HEK293 (cell line): Measurements from ENCODE around the gene DOK3.

Experiments
- ZBTB11 ChIP-seq: fragments of 450-650 bp; formaldehyde crosslinking; conservative IDR thresholded peaks from 2 replicates; pipeline ENCODE4 v1.5.1; 2016; ENCODE audit warnings: low read depth, missing biosample characterization, missing genetic modification characterization
- ZFP37 ChIP-seq: fragments of 450-650 bp; formaldehyde crosslinking; IDR thresholded peaks from 2 replicates; pipeline ENCODE4 v1.5.1; 2016; ENCODE audit warnings: missing biosample characterization, missing genetic modification characterization
- ZNF555 ChIP-seq: fragments of 450-650 bp; formaldehyde crosslinking; conservative IDR thresholded peaks from 2 replicates; pipeline ENCODE4 v1.5.1; 2017; ENCODE audit warnings: missing biosample characterization, mild to moderate bottlenecking, missing genetic modification characterization, inconsistent platforms
- TF ChIP-seq, protein P1 (sequence below): fragments of 450-650 bp; formaldehyde crosslinking; IDR thresholded peaks from 2 replicates; pipeline ENCODE4 v1.5.1; 2016; ENCODE audit warnings: missing biosample characterization, missing genetic modification characterization
- TF ChIP-seq, protein P2 (sequence below): fragments of 450-650 bp; formaldehyde crosslinking; IDR thresholded peaks from 2 replicates; pipeline ENCODE4 v1.5.1; 2016; ENCODE audit warnings: missing biosample characterization, missing genetic modification characterization
- TF ChIP-seq, protein P3 (sequence below): fragments of 450-650 bp; formaldehyde crosslinking; IDR thresholded peaks from 2 replicates; pipeline ENCODE4 v1.5.1; 2016; ENCODE audit warnings: missing biosample characterization, missing genetic modification characterization, low read depth

DNA sequence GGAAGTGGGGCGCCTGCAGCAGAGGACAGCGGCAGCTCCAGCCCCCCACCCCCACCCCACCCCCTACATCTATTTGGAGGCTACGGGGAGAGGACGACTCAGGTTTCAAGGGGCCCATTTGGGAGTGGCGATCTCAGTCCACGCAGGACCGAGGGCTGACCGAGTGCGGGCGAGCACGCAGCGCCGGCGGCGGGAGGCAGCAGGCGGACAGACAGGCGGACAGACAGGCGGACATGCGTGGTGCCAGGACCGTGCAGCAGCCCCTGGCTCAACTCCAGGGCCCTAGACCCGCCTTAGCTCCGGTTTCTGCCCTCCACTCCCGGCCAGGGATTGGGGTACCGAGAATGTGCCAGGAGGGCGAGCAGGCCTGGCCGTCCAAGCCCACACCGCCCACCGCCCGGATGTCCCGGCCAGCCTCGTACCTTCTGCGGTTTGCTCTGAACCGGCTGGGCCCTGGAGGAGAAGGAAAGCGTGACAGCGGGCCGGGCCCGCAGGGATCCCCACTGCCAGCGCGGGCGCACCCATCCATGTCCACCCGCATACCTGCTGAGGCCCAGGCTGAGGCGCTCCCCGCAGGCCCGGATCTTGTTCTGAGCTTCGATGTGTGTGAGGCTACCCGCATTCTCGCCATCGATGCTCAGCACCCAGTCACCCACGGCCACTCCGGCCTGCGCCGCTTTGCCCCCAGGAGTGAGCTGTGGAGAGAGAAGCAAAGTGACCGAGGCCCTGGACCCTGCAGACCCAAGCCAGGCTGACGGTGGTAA, 17.5 kb downstream of the DOK3 start:
- TF ChIP-seq, protein P1, sequence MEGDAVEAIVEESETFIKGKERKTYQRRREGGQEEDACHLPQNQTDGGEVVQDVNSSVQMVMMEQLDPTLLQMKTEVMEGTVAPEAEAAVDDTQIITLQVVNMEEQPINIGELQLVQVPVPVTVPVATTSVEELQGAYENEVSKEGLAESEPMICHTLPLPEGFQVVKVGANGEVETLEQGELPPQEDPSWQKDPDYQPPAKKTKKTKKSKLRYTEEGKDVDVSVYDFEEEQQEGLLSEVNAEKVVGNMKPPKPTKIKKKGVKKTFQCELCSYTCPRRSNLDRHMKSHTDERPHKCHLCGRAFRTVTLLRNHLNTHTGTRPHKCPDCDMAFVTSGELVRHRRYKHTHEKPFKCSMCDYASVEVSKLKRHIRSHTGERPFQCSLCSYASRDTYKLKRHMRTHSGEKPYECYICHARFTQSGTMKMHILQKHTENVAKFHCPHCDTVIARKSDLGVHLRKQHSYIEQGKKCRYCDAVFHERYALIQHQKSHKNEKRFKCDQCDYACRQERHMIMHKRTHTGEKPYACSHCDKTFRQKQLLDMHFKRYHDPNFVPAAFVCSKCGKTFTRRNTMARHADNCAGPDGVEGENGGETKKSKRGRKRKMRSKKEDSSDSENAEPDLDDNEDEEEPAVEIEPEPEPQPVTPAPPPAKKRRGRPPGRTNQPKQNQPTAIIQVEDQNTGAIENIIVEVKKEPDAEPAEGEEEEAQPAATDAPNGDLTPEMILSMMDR (tag by site-specific recombination), result no peak
- no peak for TF ChIP-seq ZNF555 (tag by site-specific recombination)
- no peak for TF ChIP-seq ZBTB11 (tag by site-specific recombination)
- TF ChIP-seq, protein P2, sequence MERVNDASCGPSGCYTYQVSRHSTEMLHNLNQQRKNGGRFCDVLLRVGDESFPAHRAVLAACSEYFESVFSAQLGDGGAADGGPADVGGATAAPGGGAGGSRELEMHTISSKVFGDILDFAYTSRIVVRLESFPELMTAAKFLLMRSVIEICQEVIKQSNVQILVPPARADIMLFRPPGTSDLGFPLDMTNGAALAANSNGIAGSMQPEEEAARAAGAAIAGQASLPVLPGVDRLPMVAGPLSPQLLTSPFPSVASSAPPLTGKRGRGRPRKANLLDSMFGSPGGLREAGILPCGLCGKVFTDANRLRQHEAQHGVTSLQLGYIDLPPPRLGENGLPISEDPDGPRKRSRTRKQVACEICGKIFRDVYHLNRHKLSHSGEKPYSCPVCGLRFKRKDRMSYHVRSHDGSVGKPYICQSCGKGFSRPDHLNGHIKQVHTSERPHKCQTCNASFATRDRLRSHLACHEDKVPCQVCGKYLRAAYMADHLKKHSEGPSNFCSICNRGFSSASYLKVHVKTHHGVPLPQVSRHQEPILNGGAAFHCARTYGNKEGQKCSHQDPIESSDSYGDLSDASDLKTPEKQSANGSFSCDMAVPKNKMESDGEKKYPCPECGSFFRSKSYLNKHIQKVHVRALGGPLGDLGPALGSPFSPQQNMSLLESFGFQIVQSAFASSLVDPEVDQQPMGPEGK (tag by site-specific recombination), result no peak
- no peak for TF ChIP-seq ZFP37 (tag by site-specific recombination)
- TF ChIP-seq, protein P3, sequence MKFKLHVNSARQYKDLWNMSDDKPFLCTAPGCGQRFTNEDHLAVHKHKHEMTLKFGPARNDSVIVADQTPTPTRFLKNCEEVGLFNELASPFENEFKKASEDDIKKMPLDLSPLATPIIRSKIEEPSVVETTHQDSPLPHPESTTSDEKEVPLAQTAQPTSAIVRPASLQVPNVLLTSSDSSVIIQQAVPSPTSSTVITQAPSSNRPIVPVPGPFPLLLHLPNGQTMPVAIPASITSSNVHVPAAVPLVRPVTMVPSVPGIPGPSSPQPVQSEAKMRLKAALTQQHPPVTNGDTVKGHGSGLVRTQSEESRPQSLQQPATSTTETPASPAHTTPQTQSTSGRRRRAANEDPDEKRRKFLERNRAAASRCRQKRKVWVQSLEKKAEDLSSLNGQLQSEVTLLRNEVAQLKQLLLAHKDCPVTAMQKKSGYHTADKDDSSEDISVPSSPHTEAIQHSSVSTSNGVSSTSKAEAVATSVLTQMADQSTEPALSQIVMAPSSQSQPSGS, result no peak
